UCSD-AML1 (cell line): ENCODE results near the gene SPATA12.
"Not testable (repeated sequence)": the region's sequence is repeated elsewhere in the genome, so short reads cannot be mapped to it uniquely, and the experiment has no call there.

ENCODE experiments used
- DNase-seq: peaks from one replicate; lab custom pipeline; 2025; ENCODE audit not compliant: unreplicated experiment; lab: John Stamatoyannopoulos, UW

SPATA12 gene

DNA sequence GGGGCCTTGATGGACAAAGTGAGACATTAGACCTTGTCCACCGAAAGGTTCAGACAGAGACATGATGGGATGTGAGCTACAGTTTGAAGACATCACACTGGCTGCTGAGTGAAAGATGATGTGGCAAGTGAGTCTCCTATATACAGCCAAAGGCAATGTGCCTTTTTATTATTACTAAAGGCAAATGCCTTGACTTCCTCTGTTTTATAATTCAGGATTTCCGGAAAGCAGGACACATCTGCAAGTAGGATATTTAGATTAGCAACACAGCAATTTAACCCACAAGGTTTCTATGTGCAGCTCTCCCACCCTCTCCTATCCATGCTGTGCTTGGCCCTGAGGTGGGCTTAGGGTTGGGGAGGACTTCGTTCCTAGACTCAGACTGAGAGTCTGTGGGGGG lies 20.7 kb downstream of the SPATA12 start:
- DNase-seq, result no peak

DNA sequence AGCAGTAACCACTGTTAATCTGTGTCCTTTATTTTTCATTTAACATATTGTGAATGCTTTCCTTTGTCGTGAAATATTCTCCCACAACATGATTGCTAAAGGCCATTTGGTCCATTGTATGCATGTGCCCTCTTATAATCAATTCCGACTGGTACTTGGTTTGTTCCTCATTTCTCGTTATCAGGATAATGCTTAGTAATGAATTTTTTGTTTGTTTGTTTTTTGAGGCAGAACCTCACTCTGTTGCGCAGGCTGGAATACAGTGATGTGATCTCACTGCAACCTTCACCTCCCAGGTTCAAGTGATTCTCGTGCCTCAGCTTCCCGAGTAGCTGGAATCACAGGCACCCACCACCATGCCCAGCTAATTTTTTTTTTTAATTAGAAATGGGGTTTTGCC lies 22.0 kb downstream of the SPATA12 start:
- DNase-seq, result no peak

DNA sequence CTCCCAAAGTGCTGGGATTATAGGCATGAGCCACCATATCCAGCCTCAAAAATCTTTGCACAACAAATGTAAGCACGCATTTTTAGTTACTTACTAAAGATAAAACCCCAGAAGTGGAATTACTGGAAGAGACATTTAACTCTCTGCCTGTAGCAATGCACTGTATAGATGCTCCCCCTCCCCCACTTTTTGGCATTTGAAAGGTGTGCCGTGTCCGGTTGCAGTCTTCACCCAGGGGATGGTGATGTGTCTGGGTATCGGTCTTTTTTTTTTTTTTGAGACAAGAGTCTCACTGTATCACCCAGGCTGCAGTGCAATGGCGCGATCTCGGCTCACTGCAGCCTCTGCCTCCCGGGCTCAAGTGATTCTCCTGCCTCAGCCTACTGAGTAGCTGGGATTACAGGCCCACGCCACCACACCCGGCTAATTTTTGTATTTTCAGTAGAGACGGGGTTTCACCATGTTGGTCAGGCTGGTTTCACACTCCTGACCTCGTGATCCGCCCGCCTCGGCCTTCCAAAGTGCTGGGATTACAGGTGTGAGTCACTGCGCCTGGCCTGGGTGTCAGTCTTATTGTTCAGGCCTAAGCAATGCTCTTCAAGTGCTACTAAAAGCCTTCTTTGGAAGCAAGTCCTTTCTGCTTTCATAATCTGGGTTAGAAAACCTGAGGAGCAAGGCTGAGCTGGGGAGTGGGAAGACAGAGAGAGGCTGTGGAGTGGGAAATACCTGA lies 23.0 kb downstream of the SPATA12 start:
- DNase-seq, result not testable (repeated sequence)

DNA sequence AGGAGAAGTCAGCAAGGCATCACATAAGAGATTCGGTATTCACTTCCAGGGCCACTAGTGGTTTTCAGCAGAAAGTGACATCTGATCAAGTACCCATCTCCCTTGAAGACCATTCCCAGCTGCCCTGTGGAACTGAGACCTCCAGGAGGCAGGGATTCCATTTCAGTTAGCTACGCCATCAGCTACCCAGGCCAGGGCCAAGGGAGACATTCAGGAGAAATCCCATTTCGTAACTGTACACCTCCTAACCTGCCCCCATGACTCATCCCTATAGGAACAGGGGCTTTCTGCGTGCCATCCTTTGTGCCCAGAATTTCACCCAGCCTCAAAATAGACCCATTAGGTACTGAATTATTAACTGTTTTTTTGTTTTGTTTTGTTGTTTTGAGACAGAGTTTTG lies 24.7 kb downstream of the SPATA12 start:
- no peak for DNase-seq

DNA sequence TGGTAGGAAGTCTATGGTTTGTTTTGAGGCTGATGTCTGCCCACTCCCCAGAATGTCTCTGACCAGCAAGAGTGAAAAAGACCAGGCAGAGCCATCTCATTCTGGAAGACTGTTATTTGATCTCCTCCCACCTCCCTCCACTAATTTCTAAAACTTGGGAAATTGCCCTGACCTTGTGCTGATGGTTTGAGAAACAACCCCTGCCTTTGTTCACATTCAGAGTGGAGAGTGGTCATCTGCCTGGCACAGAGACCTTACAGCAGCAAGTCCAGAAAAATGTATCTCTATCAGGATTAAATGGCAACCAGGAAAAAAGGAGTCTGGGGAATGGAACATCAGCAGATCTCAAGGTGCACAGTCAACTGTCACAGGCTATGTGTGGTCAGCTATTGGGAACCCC lies 25.7 kb downstream of the SPATA12 start:
- DNase-seq, result no peak

DNA sequence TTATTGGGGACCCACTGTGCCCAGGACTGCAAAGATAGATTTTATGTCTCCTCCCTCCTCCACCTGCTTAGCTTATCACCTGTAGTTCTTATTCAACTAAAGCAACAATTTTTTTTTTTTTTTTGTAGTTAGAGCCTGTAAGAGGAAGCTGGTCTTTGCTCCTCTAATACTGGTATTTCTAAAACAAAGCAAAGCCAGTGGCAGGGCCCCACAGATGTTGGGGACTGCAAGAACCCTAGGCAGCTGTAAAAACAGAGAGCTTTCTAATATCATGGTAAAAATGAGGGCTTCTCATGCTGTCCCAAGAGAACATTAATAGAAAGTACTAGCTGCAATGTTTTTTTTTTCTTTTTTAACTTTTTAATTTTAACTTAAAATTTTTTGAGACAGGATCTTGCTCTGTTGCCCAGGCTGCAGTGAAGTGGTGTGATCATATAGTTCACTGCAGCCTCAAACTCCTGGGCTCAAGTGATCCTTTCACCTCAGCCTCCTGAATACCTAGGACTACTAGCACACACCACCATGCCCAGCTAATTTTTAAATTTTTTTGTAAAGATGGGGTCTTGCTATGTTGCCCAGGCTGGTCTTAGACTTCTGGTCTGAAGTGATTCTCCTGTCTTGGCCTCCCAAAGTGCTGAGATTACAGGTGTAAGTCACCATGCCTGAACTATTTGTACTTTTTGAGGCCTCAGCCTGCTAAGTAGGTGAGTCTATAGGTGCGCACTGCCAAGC lies 27.1 kb downstream of the SPATA12 start:
- no peak for DNase-seq

DNA sequence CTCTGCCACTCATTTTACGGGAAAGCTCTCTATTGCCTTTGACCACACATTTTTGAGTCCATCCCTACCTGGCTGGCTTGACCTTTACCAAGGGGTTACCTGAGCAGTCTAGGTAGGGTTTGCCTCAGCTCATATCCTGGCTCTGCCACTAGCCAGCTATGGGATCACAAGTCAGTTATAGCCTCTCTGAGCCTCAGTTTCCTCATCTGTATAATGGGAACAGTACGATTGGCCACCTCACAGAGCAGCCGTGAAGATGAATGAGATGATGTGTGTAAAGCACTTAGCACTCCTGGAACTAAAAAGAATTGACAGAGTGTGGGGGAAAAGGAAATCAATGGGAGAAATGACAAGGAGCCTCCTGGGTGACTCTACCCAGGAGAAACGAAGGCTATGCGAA lies 28.0 kb downstream of the SPATA12 start:
- DNase-seq, result no peak

DNA sequence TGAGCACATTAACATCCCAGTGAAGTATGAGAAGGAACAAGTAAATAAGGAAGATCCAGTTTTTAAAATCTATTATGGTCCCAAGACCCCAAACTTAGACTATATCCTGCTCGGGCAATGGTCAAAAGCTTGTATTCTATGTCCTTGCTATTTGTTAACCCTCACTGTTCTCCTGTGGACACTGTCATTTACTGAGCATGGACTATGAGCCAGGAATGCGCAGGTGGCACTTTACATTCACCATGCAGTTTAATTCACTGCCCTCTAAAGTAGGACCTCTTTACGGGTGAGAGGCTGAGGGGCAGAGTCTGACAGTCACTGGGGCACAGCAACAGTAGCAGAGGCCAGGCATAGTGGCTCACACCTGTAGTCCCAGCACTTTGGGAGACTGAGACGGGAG lies 28.6 kb downstream of the SPATA12 start:
- DNase-seq, result no peak

DNA sequence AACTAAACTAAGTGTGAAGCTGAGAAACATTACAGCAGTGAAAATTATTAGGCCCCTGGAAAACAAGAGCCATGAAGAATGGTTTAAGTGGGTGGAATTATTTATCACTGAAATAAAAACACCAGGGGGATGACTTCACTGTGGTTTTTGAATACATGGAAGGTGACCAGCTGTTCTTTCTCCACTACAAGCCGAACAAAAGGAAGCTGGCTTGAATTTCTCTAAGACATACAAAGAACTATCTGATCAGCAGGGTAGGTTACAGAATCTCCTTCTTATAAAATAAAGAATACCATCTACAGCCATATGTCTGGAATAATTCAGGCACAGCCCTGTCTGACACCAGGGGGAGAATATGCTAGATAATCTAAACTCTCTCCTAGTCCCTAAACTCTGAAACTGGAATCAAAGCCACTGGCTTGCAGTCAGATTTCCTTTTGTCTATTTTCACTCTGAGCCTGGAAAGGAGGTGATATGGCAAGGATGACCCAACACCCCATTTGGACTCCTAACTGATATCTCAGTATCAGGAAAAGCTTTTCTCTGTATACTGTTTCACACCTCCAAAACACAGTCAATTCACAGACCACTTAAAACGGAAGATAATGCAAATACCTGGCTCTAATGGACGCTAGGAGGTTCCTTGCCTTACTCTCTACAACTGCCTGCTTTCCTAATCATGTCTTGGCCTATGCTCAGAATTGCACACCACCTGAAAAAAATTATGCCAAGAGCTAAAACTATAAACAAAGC lies 31.2 kb downstream of the SPATA12 start:
- DNase-seq, result no peak

DNA sequence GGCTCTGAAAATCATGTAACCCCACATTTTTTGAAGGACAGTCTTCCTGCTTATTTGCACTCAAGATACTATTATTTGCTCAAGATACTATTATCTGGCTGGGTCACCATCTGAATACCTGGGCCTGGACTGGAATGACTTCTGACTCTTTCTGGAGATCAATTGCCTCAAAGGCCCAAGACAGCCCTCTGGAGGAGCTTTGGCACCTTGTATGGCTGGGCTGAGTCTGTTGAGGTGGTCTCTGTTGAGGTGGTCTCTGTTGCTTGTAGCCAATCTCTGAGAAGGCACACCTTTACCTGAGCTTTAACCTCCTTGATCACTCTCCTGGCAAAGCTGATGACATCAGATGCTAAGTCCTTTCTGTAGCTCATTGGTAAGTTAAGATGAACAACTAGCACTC lies 33.0 kb downstream of the SPATA12 start:
- DNase-seq, result no peak

DNA sequence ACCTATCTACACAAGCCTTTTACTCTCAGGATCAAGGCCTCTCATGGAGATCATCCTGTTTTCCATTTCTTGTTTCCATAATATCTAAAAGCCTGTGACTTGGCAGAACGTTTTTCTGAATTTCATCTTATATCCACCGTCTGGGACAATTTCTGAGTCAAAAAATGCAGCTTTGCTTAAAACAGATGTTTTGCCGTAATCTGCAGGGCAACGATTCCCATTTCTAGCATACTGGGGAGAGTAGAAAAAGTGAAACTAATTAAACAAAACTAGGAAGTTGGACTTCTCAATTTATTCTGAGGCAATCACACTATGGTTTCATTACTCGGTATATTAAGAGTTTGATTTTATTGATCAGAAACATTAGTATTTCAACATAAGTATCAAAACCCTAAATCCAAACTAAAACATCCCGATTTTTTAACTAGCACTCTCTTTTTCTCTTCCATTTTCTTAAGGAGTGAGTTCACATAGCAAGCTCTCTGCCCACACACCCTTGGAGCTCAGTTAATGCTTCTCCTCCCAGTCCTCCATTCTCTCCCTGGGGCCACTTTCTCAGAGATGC lies 33.6 kb downstream of the SPATA12 start:
- no peak for DNase-seq

DNA sequence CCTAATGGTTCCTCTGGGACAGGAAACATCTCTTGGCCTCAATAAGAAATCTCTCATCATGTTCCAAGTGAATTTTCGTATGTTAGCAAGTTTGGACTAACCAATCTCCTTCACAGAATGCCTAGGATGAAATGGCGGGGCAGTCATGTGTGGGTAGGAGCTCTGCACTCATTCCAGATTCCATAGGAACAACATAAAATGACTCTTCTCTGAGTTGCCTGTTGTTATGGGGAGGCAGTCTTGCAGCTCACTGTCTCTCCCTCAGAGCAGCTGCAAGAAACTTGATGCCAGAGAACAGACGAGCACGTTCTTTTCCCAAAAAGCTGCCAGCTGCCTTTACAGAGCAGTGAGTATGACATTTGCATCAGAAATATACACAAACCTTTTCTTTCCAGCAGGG lies 34.1 kb downstream of the SPATA12 start:
- DNase-seq, result no peak

DNA sequence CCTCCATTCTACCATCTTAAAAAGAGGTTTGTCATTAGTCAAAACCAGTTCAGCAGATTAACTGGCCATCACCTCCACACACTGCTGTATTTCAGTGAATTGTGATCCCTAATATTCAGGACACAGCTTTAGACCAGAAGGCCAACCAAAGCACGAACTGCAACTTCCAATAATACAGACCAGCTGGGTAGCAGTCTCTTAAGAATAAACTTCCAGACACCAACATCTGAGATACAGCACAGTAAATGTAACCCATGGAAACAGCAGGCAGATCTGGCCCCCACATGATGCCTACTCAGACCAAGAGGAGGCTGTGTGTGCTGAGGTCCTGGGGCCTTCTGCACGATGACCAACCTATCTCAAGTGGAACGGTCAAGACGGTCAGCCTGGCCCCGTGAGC lies 34.9 kb downstream of the SPATA12 start:
- DNase-seq, result no peak

DNA sequence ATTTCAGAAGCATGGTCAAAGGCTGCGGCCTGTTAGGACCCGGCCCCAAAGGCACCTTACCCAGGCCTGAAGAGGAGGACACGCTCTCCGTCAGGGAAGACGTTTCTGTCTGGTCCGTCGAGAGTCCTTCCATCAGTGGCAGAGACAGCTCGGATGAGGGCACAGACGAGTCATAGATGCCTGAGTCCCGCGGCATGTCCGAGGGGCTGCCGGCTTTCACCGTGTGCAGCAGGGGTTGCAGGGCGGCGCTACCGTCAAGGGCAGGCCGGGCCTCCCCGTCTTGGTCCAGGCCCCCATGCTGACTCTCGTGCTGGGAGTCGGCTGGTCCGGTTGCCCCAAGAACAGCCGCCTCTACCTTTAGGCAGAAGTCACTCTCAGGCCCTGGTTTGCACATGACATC lies 37.1 kb downstream of the SPATA12 start:
- no peak for DNase-seq

DNA sequence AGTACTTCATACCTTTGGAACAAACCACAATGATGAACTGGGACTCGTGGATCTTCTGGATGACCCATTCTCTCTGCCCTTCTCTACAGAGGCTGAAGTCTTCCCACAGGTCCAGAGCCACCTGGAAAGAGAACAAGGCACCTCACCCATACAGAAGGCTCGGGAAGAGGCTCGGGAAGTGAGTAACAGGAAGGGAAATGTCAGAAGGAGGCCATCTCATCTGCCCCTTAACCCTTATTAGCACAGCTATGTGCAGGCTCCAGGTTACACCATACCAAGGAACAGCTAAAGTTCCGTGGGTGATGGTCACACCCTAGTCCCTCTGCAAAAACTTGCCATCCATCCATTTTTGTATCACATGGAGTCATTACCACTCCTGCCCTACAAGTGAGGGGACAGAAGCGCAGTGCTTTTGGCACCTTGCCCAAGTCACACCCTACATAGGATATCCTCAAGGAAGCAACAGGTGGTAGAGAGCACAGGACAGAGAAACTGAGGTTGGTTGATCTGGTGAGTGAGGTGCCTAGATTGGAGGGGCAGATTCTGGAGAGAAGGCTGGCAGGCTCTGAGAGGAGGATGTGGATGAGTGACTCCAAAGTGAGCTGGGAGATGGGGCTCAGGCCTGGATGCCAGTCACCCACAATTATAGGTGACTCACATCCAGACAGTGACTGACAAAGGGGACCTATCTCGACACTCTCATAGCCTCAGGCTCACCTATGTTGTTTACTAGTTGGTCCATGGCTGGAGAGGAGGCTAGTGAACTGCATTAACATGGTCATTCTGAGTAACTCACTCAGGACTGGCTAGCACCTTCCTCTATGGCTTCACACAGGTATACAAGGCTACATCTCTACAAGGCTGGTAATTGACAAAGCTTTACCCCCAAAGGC lies 38.2 kb downstream of the SPATA12 start:
- DNase-seq, result no peak

DNA sequence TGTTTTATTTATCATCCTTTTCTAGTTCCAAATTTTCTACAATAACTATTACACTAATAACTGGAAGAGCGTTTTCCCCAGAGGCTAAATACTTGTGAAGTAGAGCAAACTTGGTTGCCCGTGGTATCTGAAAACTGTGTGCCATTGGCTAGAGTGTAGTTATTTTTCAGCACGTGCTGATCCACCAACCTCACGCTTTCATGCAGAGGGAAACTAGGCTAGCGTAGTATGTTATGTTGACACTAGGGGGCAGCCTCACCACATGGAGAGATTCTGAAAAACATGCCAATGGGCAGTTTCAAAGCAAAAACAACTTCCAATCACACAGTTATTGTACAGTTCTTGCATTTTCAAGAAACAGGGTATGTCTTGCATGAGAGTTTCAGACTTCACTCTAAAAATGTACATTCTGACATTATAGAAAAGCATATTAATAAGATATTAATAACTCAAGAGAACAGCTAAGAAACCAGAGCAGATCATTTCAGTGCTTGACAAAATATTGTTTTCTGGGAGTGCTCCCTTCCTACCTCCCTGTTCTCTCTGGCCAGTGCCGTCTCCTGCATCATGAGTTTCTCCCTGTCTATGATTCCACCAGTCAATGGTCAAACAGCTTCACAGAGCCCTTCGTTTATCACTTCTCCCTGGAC lies 39.7 kb downstream of the SPATA12 start:
- DNase-seq, result peak; percentile 35

DNA sequence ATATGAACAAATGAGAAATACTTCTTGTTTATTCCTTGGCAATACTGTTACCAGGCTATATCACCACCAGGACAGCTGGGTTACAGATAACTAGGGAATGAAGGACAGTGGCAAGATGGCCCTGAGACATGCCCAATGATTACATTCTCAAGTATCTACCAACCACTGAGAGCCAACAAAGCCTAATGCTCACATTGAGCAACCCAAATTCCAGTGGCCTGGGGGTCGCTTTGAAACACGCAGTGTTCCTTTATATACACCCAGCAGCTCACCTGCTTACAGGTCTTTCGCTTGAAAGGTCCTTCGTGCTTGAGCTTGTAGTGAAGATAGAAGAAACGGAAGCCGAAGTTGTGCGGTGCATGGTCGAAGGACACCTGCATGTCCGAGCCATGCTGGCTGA lies 45.1 kb downstream of the SPATA12 start:
- DNase-seq, result no peak

DNA sequence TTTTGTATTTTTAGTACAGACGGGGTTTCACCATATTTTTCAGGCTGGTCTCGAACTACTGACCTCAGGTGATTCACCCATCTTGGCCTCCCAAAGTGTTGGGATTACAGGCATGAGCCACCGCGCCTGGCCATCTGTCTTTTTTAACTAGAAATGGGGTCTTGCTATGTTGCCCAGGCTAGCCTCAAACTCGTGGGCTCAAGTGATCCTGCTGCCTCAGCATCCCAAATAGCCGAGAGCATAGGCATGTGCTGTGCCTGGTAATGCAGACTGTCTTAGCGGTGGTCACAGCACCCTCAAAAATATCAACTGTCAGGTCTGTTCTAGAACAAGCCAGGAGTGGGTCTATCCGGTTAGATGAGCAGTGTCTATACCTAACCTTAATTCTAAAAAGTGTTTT lies 48.2 kb downstream of the SPATA12 start:
- no peak for DNase-seq

DNA sequence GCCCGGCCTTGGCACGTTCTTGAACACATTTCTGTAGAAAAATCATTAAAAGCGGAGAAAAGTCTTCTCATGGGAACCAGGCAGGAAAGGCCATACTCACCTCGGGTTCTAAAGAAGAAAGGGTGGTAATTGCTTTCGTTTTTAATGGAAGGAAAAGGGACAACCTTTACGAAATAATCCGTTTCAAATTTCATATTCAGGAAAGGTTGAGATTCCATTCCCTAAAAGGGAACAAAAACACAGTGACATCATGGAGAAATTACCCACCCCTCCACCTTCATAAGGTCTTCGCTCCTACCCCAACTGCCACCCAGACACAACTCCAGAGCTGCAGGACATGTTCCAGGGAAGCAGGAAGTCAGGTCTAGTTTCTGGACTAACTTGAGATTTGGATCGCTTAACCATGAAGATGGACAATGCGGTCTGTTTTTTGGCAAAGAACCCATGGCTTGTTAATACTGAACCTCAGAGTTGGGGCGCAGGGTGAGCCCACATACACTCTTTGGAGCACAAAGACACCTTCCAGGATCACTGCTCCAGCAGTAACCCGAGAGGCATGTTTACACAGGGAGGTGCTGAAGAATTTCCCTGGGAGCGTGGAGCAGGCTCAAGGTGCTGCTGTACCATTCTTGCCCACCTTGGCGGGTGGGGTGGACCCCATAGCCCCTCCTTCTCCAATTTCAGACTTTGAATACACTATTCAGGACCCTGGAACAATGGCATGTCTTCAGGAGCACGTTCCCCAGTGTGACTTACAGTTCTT lies 49.2 kb downstream of the SPATA12 start:
- DNase-seq, result no peak

DNA sequence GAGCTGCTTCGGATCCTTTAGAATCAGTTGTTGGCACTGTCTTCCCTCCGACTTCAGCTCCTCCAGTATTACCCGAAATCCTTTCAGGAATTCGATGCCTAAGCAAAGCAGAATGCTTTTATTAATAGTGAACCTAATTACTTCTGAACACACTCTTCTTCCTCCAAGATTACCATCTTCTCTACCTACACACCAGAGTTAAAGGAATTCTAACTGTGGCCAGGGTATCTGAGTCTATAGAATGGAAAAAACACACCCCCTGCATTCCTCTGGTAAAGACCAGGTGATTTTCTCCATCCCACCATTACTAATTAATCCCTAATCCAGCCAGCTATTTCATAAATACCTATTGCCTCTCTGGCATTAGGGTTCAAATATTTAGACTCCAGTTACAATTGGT lies 49.8 kb downstream of the SPATA12 start:
- no peak for DNase-seq
